Cardiac fibroblast (primary cell): ENCODE measurements around the gene CWC25.

Experiments used
- DNase-seq, 2 donors: peaks; one replicate each; pipeline versions ENCODE4 v3.0.0 to v3.0.0-alpha.2; 2010; ENCODE audit warnings: low read depth in 2 of 2
- H3K4me3 ChIP-seq, 2 donors: replicated peaks in 1 of 2; 1 replicate in 1 of 2; 2 replicates in 1 of 2; pipeline ENCODE4 v1.5.1; 2011; ENCODE audit warnings: low read depth in 2 of 2, low read length in 2 of 2, mild to moderate bottlenecking in 2 of 2, moderate library complexity in 1 of 2
- TF ChIP-seq, protein P1 (sequence below): IDR thresholded peaks from one replicate; pipeline ENCODE4 v1.5.1; 2011; ENCODE audit warnings: low read depth, mild to moderate bottlenecking, low read length, inconsistent platforms

CWC25 gene

DNA sequence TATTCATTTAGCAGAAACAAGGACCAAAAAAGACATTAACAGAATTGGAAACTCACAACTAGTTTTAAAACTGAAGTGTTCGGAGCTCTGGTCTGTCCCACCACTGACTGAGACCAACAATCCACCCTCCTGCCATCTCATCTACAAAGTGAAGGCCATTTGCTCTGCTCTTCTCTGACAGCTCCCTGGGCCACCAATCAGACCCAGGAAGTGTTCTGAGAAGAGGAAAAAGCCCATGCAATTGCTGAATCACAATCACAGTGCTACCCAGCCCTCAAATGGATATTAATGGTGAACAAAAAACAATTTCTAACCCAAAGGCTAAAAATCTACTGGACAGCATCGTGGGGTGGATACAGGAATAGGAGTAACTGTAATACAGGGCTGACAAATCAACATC is 26.3 kb upstream of the CWC25 start:
- no peak for DNase-seq
- H3K4me3 ChIP-seq, result peak overlapping the region; percentile 64 to 76
- TF ChIP-seq, protein P1, sequence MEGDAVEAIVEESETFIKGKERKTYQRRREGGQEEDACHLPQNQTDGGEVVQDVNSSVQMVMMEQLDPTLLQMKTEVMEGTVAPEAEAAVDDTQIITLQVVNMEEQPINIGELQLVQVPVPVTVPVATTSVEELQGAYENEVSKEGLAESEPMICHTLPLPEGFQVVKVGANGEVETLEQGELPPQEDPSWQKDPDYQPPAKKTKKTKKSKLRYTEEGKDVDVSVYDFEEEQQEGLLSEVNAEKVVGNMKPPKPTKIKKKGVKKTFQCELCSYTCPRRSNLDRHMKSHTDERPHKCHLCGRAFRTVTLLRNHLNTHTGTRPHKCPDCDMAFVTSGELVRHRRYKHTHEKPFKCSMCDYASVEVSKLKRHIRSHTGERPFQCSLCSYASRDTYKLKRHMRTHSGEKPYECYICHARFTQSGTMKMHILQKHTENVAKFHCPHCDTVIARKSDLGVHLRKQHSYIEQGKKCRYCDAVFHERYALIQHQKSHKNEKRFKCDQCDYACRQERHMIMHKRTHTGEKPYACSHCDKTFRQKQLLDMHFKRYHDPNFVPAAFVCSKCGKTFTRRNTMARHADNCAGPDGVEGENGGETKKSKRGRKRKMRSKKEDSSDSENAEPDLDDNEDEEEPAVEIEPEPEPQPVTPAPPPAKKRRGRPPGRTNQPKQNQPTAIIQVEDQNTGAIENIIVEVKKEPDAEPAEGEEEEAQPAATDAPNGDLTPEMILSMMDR, result no peak

DNA sequence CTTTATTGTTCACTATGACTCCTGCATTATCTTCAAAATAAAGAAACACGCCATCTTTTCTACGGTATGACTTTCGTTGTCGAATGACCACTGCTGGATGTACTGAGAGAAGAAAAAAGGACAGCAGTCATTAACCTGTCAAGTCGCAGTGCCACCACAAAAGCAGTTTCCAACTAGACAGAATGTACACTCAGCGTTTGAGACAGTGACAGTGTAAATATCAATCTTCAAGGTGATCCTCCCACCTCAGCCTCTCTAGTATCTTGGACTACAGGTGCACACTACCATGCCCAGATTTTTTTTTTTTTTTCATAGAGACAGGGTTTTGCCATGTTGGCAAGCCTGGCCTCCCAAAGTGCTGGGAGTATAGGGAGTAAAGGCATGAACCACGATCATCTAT is 25.3 kb upstream of the CWC25 start:
- H3K4me3 ChIP-seq, result peak overlapping the region in 1 of 2 donors; percentile 9
- TF ChIP-seq, protein P1, result no peak
- no peak for DNase-seq

DNA sequence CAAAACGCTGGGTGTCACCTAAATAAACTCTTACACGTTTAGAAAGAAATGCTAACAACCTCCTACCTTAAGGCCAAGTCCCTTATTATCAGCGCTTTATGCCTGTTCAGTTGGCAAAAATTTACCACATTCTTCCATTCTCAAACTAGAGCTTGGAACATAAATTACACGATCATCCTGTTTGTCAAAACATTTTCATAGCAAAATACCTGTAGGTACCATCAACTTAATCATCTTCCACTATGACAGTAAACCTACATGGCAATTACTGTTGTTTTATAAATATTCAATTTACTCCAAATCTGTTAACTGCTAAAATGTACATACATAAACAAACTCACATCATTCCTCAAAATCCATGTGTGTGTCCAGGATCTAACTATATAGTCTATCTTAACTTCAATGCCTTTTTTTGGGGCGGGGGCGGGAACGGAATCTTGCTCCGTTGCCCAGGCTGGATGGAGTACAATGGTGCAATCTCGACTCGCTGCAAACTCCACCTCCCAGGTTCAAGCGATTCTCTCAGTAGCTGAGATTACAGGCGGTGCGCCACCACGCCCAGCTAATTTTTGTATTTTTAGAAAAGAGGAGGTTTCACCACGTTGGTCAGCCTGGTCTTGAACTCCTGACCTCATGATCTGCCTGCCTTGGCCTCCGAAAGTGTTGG is 24.0 kb upstream of the CWC25 start:
- DNase-seq, result no peak
- TF ChIP-seq, protein P1, result no peak
- no peak overlapping the region for H3K4me3 ChIP-seq

DNA sequence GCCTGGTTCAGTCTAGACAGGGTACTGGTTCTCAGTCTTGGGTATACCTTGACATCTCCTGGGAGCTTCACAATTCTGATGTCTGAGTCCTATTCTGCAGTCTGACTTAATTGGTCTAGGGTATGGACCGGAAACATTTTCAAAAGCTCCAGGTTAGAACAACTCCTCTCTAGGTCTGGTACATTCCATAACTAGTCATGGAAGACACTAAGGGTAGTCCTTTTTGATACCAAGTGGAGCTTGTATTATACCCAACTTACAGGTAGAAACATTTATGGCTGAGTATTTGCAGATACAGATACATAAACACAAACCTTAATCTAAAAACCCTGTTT is 23.4 kb upstream of the CWC25 start:
- H3K4me3 ChIP-seq, result no peak overlapping the region

DNA sequence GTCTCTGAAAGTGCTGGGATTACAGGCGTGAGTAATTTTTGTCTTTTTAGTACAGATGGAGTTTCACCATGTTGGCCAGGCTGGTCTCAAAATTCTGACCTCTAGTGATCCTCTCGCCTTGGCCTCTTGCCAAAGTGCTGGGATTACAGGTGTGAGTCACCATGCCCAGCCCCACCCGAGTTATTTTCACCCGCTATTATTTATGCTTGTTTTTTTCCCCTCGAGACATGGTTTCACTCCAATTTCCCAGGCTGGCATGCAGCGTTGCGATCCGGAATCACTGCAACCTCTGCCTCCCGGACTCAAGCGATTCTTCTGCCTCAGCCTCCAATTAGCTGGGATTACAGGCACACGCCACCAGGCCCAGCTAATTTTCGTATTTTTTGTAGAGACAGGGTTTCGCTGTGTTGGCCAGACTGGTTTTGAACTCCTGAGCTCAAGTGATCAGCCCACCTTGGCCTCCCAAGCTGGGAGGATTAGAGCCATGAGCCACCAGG is 19.2 kb upstream of the CWC25 start:
- peak; percentile 20 to 56 for DNase-seq
- TF ChIP-seq, protein P1, result no peak

More for the DNA sequence above, 23.4 kb upstream of the CWC25 start:
- DNase-seq, result no peak
- TF ChIP-seq, protein P1, result no peak

DNA sequence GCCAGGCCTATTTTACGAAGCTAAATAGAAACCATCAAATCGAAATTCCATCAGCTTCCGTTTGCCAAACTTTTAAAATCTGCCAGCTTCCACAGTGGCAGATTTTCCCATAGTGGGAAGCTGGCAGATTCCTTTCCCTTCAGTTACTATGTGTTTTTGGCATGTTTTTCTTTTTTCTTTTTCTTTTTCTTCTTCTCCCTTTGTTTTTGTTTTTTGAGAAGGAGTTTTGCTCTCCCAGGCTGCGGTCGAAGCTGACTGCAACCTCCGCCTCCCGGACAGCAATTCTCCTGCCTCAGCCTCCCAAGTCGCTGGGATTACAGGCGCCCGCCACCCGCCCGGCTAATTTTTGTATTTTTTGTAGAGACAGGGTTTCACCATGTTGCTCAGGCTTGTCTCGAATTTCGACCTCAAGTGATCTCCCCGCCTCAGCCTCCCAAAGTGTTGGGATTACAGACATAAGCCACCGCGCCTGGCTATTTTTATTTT is 684 bp upstream of the CWC25 start:
- no peak for DNase-seq
- TF ChIP-seq, protein P1, result no peak
- peak overlapping the region; percentile 62 to 90 for H3K4me3 ChIP-seq

More for the DNA sequence above, 19.2 kb upstream of the CWC25 start:
- no peak overlapping the region for H3K4me3 ChIP-seq
